DMS 273 (cell line): ENCODE results near the gene SBNO1.
"Not testable (repeated sequence)": the region's sequence is repeated elsewhere in the genome, so short reads cannot be mapped to it uniquely, and the experiment has no call there.

ENCODE experiments used
- DNase-seq: peaks from one replicate; lab custom pipeline; 2025; ENCODE audit not compliant: unreplicated experiment; lab: John Stamatoyannopoulos, UW

The SBNO1 gene

DNA sequence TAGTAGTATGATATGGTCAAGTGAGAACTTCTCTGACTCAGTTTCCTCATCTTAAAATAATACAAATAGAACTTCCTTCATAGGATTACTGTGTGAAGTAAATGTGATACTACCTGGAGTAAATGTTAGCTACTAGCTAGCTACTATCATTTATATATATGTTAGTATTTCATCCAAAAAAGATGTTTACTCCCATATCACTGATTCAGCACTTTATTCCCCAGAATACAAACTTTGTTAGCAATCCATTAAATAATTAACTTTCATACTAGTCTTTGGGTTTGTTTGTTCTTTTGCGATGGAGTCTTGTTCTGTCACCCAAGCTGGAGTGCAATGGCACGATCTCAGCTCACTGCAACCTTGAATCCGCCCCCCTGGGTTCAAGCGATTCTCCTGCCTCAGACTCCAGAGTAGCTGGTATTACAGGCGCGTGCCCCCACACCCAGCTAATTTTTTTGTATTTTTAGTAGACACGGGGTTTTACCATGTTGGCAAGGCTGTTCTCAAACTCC lies 8.4 kb downstream of the SBNO1 start:
- DNase-seq, result no peak

- DNase-seq, result no peak
Observed at GRCh38 chr12:123354600-123354999, 10.0 kb downstream of the SBNO1 start.

DNA sequence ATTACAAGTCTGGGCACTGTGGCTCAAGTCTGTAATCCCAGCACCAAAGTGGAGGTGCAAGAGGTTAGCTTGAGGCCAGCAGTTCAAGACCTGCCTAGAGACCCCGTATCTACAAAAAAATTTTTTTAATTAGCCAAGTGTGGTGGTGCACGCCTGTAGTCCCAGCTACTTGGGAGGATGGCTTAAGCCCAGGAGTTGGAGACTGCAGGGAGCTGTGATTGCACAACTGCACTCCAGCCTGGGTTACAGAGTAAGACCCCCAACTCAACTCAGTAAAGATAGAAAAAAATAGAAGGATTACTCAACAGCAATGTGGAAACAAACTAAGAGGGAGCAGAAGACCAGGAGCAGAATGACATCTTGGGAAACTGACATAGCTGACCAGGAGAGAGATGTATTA lies 13.3 kb downstream of the SBNO1 start:
- no peak for DNase-seq

GRCh38 chr12:123346946-123347345 lies 17.7 kb downstream of the SBNO1 start:
- DNase-seq, result no peak

DNA sequence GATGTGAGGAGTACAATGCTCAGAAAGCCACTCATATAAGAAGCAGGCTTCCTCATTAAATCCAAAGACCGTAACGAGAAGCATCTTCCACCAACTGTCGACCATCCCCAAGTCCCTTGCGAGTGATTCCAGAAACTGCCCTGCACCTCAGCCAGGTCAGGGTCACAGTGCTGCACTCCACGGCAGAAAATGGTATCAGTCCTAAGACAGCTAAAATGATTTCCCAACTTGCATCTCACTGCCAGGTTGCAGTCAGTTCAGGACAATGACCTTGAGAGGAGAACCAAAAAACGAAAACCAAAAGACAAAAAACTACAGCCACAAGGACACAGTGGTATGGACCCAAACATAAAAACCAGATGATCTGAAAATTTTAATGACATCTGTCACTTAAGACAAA lies 20.6 kb downstream of the SBNO1 start:
- no peak for DNase-seq

GRCh38 chr12:123337070-123337469 lies 27.6 kb downstream of the SBNO1 start:
- DNase-seq, result no peak

- no peak for DNase-seq
Observed at GRCh38 chr12:123336530-123336929, 28.1 kb downstream of the SBNO1 start.

GRCh38 chr12:123335490-123335889 lies 29.2 kb downstream of the SBNO1 start:
- DNase-seq, result no peak

DNA sequence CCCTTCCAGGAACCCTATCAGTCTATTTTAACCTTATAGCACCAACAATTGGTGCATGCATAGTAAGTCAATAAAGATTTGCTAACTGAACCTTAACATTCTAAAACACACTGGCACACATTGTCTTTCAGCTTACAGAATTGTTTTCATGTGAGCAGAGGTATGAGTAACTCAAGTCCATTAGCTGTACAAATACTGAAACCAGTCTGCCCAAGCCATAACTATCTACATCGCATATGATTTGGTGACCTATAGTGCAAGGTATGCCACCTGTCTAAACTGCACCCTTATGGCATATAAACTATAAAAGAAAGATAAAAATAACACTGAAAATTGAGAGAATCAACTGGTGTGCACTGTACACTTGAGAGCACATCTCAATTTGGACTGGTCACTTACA lies 34.8 kb downstream of the SBNO1 start:
- DNase-seq, result no peak

DNA sequence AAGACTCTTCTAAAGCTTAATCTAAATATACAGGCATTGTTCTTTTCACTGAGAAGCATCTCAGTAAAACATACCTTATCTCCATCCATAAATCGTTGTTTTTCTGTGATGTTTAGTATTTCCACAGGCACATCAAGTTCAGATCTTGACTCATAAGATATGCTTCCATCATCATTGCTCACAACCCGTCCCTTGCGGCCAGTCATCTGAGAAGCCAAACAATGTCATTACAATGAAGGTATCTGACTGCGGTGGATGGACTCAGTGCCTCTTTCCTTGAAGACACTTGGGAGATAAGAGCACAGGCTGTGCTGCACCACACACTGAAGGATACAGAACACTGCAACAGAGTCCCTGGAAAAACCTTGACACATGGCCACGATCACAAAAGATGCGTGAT lies 44.8 kb downstream of the SBNO1 start:
- DNase-seq, result no peak

DNA sequence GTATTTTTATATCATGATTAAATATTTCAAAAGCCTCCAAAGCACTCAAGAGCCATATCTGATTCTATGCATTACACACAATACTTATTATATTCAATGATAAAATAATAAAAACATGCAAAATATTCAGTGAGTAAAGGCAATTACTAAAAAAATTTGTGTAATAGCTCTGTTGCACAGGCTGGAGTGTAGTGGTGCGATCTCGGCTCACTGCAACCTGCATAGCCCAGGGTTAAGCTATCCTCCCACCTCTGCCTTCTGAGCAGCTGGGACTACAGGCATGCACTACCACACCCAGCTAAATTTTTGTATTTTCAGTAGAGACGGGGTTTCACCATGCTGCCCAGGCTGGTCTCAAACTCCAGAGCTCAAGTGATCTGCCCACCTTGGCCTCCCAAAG lies 45.4 kb downstream of the SBNO1 start:
- DNase-seq, result no peak

DNA sequence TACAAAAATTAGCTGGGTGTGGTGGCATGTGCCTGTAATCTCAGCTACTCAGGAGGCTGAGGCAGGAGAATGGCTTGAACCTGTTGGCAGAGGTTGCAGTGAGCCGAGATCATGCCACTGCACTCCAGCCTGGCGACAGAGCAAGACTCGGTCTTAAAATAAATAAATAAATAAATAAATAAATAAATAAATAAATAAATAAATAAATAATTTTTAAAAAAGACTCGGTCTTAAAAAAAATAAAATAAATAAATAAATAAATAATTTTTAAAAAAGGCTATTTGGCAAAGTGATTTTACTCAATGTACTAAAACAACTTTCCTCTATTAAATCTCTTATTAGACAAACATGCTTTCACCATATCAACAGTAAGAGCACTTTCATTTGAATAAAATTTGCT lies 51.6 kb downstream of the SBNO1 start:
- DNase-seq, result not testable (repeated sequence)

DNA sequence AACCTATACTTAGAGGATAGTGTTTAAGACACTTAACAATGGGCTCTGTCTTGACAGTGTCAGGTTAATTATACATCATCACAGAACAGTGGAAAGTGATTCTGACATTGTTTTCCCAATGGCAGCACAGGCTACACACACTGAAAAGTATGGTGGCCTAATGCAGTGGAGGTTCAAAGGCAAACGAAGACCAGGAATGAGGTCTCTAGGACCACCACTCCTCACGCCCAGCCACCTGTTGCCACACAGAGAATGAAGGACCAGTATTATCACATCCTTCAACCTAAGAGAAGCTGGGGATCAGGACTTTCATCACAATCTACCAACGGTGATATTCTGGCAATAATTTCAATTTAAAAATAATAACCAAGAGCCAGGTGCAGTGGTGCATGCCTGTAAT lies 58.4 kb downstream of the SBNO1 start:
- DNase-seq, result no peak

DNA sequence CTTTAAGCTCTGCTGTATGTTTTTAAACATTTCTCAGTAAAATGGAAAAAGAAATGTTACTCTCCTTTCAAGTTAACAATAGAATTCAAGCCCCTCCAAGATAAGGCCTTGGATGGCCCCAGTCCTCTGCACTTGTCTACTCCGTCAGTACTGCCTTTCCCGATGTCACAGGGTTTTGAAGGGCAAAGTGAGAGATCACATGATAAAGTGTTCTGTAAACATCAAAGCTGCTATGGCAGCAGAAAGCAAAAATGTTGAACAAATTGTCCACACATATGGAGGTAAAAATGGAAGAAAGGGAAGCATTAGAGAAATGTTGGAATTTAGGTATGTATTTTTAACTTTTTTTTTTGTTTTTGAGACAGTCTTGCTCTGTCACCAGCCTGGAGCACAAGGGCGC lies 59.5 kb downstream of the SBNO1 start:
- DNase-seq, result no peak

DNA sequence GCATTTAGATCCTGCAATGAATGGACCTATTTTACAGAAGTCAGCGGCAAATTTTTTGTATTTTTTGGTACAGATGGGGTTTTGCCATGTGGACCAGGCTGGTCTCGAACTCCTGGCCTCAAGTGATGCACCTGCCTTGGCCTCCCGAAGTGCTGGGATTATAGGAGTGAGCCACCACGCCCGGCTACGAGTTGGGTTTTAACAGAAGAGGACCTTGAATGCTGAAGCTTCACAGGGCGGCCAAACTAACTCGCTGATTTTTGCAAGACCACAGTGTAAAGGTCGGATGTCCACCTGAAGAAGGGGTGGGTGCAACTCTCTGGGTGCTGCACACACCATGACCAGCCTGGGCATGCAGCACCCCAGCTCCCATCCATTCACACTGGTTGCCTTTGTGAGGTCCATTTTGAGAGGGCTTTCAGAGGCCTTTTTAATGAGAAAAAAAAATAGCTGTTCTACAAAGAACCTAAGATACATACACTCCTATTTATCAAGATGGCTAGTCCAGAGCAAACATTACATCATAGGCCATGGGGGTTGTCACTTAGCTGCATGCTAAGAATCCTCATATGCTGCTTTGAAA lies 71.4 kb downstream of the SBNO1 start:
- DNase-seq, result no peak

DNA sequence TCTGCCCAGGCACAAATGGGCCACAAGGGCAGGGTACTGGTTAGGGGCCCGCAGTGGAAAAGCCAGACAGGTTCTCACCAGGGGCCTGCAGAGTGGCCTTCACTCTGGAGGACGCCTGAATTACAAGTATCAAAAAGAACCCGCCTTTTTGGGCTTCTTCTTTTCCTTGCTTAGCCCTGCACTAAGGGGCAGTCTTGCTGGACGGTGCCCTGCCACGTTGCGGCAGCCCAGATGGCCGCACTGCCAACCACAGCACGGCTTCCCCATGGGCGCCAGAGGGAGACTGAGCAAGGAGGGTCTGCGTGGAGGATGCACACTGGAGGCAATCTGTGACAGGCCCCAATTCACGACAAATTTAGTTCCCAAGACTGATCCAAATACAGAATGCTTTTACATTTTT lies 74.7 kb downstream of the SBNO1 start:
- no peak for DNase-seq

DNA sequence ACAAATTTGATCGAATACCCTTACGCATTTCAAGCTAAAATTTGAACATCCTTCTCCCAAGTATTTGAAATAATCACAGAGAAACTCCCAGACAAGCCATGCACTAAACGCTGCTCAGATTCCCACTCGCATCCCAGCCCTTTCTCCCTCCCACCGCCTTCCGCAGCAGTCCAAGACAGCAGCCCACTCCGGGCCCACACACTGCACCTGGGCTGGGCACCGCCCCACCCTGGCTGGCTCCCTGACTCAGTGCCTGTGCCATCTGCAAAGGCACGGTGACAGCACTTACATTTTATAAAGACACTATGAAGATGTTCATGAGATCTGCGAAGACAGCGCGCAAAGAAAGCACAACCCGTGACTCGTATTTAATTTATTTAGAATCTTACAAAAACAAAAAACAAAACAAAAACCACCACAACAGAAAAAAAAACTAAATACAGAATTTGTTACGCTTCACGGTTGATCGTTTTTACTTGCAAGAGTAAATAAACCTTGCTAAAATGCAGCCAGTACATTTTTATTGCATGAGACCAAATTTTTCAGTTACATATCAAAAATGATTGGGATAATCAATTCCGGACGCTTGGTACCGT lies 75.8 kb downstream of the SBNO1 start:
- no peak for DNase-seq

DNA sequence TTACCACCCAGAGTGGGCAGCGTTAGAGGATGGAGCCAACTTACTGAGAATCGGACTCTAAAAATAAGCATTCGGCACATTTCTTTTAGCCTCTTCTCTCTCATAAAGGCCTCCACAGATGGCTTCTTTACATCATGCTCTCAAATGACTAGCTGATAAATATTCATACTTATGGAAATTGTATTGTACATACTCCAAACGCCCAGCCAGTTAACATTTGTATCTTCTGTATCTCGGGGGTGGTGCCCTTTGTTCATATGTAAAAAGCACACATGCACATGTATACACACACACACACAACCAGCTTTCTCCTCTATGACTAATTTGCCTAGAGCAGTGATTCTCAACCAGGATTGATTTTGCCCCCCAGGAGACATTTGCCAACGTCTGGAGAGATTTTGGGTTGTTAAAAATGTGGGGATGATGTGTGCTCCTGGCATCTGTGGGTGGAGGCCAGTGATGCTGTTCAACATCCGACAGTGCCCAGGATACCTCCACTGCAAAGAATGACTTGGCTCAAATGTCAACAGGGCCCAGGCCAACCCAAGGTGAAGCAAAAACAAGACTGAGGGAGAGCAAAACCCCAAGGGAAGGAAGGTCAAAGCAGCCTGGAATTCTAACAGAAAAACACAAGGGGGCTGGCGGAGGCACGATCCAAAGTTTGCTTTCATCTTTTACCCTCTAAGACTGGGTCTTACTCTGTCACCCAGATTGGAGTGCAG lies 77.8 kb downstream of the SBNO1 start:
- DNase-seq, result peak; percentile 57

GRCh38 chr12:123284669-123285068 lies 80.0 kb downstream of the SBNO1 start:
- no peak for DNase-seq

GRCh38 chr12:123283461-123283860 lies 81.2 kb downstream of the SBNO1 start:
- DNase-seq, result no peak

- no peak for DNase-seq
Observed at GRCh38 chr12:123282111-123282510, 82.5 kb downstream of the SBNO1 start.

DNA sequence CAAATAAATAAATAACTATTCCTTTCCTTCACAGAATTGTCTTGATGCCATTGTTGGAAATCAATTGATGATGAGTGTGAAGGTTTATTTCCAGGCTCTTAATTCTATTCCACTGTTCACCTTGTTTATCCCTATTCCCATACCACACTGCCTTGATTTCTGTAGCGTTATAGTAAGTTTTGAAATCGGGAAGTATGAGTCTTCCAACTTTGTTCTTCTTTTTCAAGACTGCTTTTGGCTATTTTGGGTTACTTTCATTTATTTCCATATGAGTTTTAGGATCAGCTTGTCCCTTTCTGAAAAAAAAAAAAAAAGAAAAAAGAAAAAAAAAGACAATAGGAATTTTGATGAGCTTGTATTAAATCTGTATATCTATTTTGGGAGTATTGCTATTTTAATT lies 83.7 kb downstream of the SBNO1 start:
- no peak for DNase-seq
